Activated CD4-positive, alpha-beta T cell treated with anti-CD3 and anti-CD28 coated beads for 48 hours (primary cell): ENCODE measurements around the gene FN1.

ENCODE experiments used
- DNase-seq: peaks from one replicate; pipeline ENCODE4 v3.0.0-alpha.2; 2020

FN1 gene

GRCh38 chr2:215382011-215382410 lies 53.9 kb downstream of the FN1 start:
- DNase-seq = no peak

- DNase-seq = no peak
Observed at GRCh38 chr2:215380699-215381098, 55.2 kb downstream of the FN1 start.

- DNase-seq = no peak
Observed at GRCh38 chr2:215379948-215380347, 55.9 kb downstream of the FN1 start.

- DNase-seq = no peak
Observed at GRCh38 chr2:215379039-215379438, 56.8 kb downstream of the FN1 start.

GRCh38 chr2:215378045-215378444 lies 57.8 kb downstream of the FN1 start:
- no peak for DNase-seq

GRCh38 chr2:215377283-215377682 lies 58.6 kb downstream of the FN1 start:
- DNase-seq = no peak

- no peak for DNase-seq
Observed at GRCh38 chr2:215376103-215376780, 59.6 kb downstream of the FN1 start.

GRCh38 chr2:215375467-215375830 lies 60.4 kb downstream of the FN1 start:
- DNase-seq = no peak

- no peak for DNase-seq
Observed at GRCh38 chr2:215374642-215375466, 61.0 kb downstream of the FN1 start.

- DNase-seq = no peak
Observed at GRCh38 chr2:215374002-215374401, 61.9 kb downstream of the FN1 start.

GRCh38 chr2:215372968-215373649 lies 62.8 kb downstream of the FN1 start:
- no peak for DNase-seq

- no peak for DNase-seq
Observed at GRCh38 chr2:215371915-215372897, 63.7 kb downstream of the FN1 start.

GRCh38 chr2:215370112-215370965 lies 65.5 kb downstream of the FN1 start:
- no peak for DNase-seq

- DNase-seq = no peak
Observed at GRCh38 chr2:215369181-215369760, 66.6 kb downstream of the FN1 start.

GRCh38 chr2:215368493-215368809 lies 67.4 kb downstream of the FN1 start:
- no peak for DNase-seq

- no peak for DNase-seq
Observed at GRCh38 chr2:215367662-215368492, 68.0 kb downstream of the FN1 start.

- DNase-seq = no peak
Observed at GRCh38 chr2:215366440-215367032, 69.3 kb downstream of the FN1 start.

- DNase-seq = no peak
Observed at GRCh38 chr2:215365184-215365658, 70.6 kb downstream of the FN1 start.

GRCh38 chr2:215364157-215365155 lies 71.4 kb downstream of the FN1 start:
- DNase-seq = no peak
